ENCODE data around the gene CDH13. TPM values are rescaled to one million over a fixed set of nuclear protein-coding genes. Genes with fewer than 3 reads are reported as not detected.

The CDH13 gene
- total and polyA plus RNA-seq, 7 donors: 6.1 to 30.7 (median 22.8) TPM

GRCh38 chr16:82992786-82993185 is 366.0 kb downstream of the CDH13 start:
- Histone ChIP-seq H3K27ac (no peak overlapping the region), H3K27me3 (ENCODE audit: insufficient read depth in 3 of 3, low read length in 2 of 3) (no peaks in the 10 kb centered on the region), H3K4me3 (no peak overlapping the region), H3K9me3 (no peaks in the 10 kb centered on the region), H3K4me1 (peaks cover 4% of the 10 kb centered on the region), H3K36me3 (ENCODE audit: insufficient read depth in 1 of 2, low read depth in 1 of 2) (no peaks in the 10 kb centered on the region)
- WGBS, 3 donors: 89 to 97% (median 89%) methylated on average over 3 of the region's 3 CpGs
- TF ChIP-seq CTCF (IDR thresholded peaks at IDR 0.05): no peak
- DNase-seq (no peak), ATAC-seq (no peak)
- intact Hi-C loops (cut with DNase I): no loop called here

GRCh38 chr16:82993415-82993814 is 366.6 kb downstream of the CDH13 start:
- ATAC-seq (no peak), DNase-seq (no peak)
- intact Hi-C loops (cut with DNase I): no loop called here
- Histone ChIP-seq H3K4me3 (no peak overlapping the region), H3K27me3 (ENCODE audit: insufficient read depth in 3 of 3, low read length in 2 of 3) (no peaks in the 10 kb centered on the region), H3K36me3 (ENCODE audit: insufficient read depth in 1 of 2, low read depth in 1 of 2) (no peaks in the 10 kb centered on the region), H3K9me3 (no peaks in the 10 kb centered on the region), H3K27ac (no peak overlapping the region), H3K4me1 (peaks cover 7% of the 10 kb centered on the region)
- WGBS, 3 donors: 69 to 77% (median 76%) methylated on average over 5 of the region's 5 CpGs
- TF ChIP-seq CTCF (IDR thresholded peaks at IDR 0.05): no peak

GRCh38 chr16:82993926-82994325 is 367.2 kb downstream of the CDH13 start:
- Histone ChIP-seq H3K4me1 (peaks cover 7% of the 10 kb centered on the region), H3K27ac (no peak overlapping the region), H3K27me3 (ENCODE audit: insufficient read depth in 3 of 3, low read length in 2 of 3) (no peaks in the 10 kb centered on the region), H3K36me3 (ENCODE audit: insufficient read depth in 1 of 2, low read depth in 1 of 2) (no peaks in the 10 kb centered on the region), H3K9me3 (no peaks in the 10 kb centered on the region), H3K4me3 (no peak overlapping the region)
- DNase-seq: no peak
- WGBS, 3 donors: 44 to 65% (median 50%) methylated on average over 4 of the region's 4 CpGs
- ATAC-seq: no peak
- intact Hi-C loops (cut with DNase I): no loop called here
- no peak for TF ChIP-seq CTCF (IDR thresholded peaks at IDR 0.05)

GRCh38 chr16:82995286-82995923 is 368.6 kb downstream of the CDH13 start:
- H3K27ac ChIP-seq: no peak overlapping the region
- intact Hi-C loops (cut with DNase I): no loop called here
- peaks cover 7% of the 10 kb centered on the region for H3K4me1 ChIP-seq
- no peak for DNase-seq
- no peaks in the 10 kb centered on the region for H3K27me3 ChIP-seq (ENCODE audit: insufficient read depth in 3 of 3, low read length in 2 of 3)
- no peaks in the 10 kb centered on the region for H3K9me3 ChIP-seq
- WGBS, 3 donors: 80 to 84% (median 84%) methylated on average over 9 of the region's 9 CpGs
- no peak for TF ChIP-seq CTCF (IDR thresholded peaks at IDR 0.05)
- H3K36me3 ChIP-seq (ENCODE audit: insufficient read depth in 1 of 2, low read depth in 1 of 2): no peaks in the 10 kb centered on the region
- H3K4me3 ChIP-seq: no peak overlapping the region
- no peak for ATAC-seq

- ATAC-seq (peak in 2 of 4 donors; percentile 42 to 54), DNase-seq (no peak)
- Histone ChIP-seq H3K27me3 (ENCODE audit: insufficient read depth in 3 of 3, low read length in 2 of 3) (no peaks in the 10 kb centered on the region), H3K27ac (peak overlapping the region; percentile 25), H3K4me3 (no peak overlapping the region), H3K9me3 (no peaks in the 10 kb centered on the region), H3K36me3 (ENCODE audit: insufficient read depth in 1 of 2, low read depth in 1 of 2) (no peaks in the 10 kb centered on the region), H3K4me1 (peaks cover 7% of the 10 kb centered on the region)
- TF ChIP-seq CTCF (IDR thresholded peaks at IDR 0.05): no peak
- WGBS, 3 donors: 53 to 69% (median 64%) methylated on average over 5 of the region's 5 CpGs
- intact Hi-C loops (cut with DNase I): no loop called here
These were observed 369.2 kb downstream of the CDH13 start for GRCh38 chr16:82995924-82996441.

Data from psoas muscle (tissue), 8 donors.